Lower lobe of right lung (tissue), 2 donors: ENCODE results near the gene ZMPSTE24. TPM values are rescaled to one million over a fixed set of nuclear protein-coding genes. Genes with fewer than 3 reads are reported as not detected.
"Not testable (repeated sequence)": the region's sequence is repeated elsewhere in the genome, so short reads cannot be mapped to it uniquely, and the experiment has no call there.

Experiments
- ATAC-seq, 2 donors: fragments of 200-7000 bp; cut with Tn5 transposase; one replicate each; pipeline ENCODE4 v1.9.1; 2020 to 2022; ENCODE audit warnings: mild to moderate bottlenecking in 2 of 2, moderate library complexity in 2 of 2
- DNase-seq: peaks from one replicate; pipeline ENCODE4 v3.0.0-alpha.2; 2020
- H3K27ac ChIP-seq: fragments of 200-600 bp; one replicate; pipeline ENCODE4 v1.8.0; 2022
- H3K27me3 ChIP-seq: fragments of 200-600 bp; one replicate; pipeline ENCODE4 v1.8.0; 2022; ENCODE audit warnings: low read depth
- H3K36me3 ChIP-seq: fragments of 200-600 bp; one replicate; pipeline ENCODE4 v1.8.0; 2022; ENCODE audit warnings: mild to moderate bottlenecking
- H3K4me1 ChIP-seq: fragments of 200-600 bp; one replicate; pipeline ENCODE4 v1.8.0; 2022
- H3K4me3 ChIP-seq: fragments of 200-600 bp; one replicate; pipeline ENCODE4 v1.8.0; 2022; ENCODE audit warnings: mild to moderate bottlenecking
- H3K9me3 ChIP-seq: fragments of 200-600 bp; one replicate; pipeline ENCODE4 v1.8.0; 2022
- CTCF ChIP-seq: fragments of 200-600 bp; IDR thresholded peaks from one replicate; pipeline ENCODE4 v1.8.0; 2022; ENCODE audit warnings: antibody characterized with exemption, mild to moderate bottlenecking
- intact Hi-C: fragments of 100-400 bp; cut with DNase I; formaldehyde crosslinking; loops from one replicate; pipeline ENCODE4 v1.11.0; 2022
- total RNA-seq: library from RNA; stranded (reverse); fragmentation: NEBNext Ultra II Directional; extraction: Animal tissue kit (Norgen Biotek cat#: 25700); gene quantifications from one replicate; pipeline ENCODE4 v1.2.1, GENCODE V29; 2021
- donor health status: DM: no; HTN: yes; CAD: no; lungs with severe emphysema.

ZMPSTE24 gene
- total RNA-seq, 1 donor from 2014 or later, result 42.5 TPM

- TF ChIP-seq CTCF, result no peak
- Histone ChIP-seq H3K4me3 (peak overlapping the region; percentile 19), H3K4me1 (peaks cover 14% of the 10 kb centered on the region), H3K27ac (peak overlapping the region; percentile 73), H3K36me3 (no peaks in the 10 kb centered on the region), H3K9me3 (no peaks in the 10 kb centered on the region), H3K27me3 (peaks cover 3% of the 10 kb centered on the region)
- ATAC-seq (peak; percentile 27 to 52), DNase-seq (no peak)
- intact Hi-C loops, result loop anchor here (10.0 kb wide), 1 partner anchor 195 kb away; no protein-coding TSS in a partner anchor
Observed at GRCh38 chr1:40339420-40340323, 81.6 kb downstream of the ZMPSTE24 start.

- Histone ChIP-seq H3K4me3 (no peak overlapping the region), H3K36me3 (no peaks in the 10 kb centered on the region), H3K9me3 (no peaks in the 10 kb centered on the region), H3K27ac (no peak overlapping the region), H3K4me1 (peaks cover 14% of the 10 kb centered on the region), H3K27me3 (no peaks in the 10 kb centered on the region)
- no peak for ATAC-seq
- DNase-seq, result no peak
- TF ChIP-seq CTCF, result no peak
- intact Hi-C loops, result no loop called here
Observed at GRCh38 chr1:40341491-40342380, 83.7 kb downstream of the ZMPSTE24 start.

GRCh38 chr1:40342381-40342717 is 84.3 kb downstream of the ZMPSTE24 start:
- H3K27me3 ChIP-seq, H3K9me3 ChIP-seq, H3K36me3 ChIP-seq, H3K27ac ChIP-seq, H3K4me3 ChIP-seq, DNase-seq, intact Hi-C loops, ATAC-seq: not testable (repeated sequence)
- peaks cover 14% of the 10 kb centered on the region for H3K4me1 ChIP-seq

Other genes with a start within 250 kb of the ZMPSTE24 start
- 365 TPM for gene CAP1, start 217.5 kb upstream of the ZMPSTE24 start, total RNA-seq
- 195 TPM for gene PPT1, start 161.0 kb upstream of the ZMPSTE24 start, total RNA-seq
- gene RLF, start 96.8 kb upstream of the ZMPSTE24 start, total RNA-seq, result 13.4 TPM
- not detected for gene TMCO2, start 10.3 kb upstream of the ZMPSTE24 start, total RNA-seq
- gene COL9A2, start 59.0 kb downstream of the ZMPSTE24 start, total RNA-seq, result 7.6 TPM
- 72.8 TPM for gene SMAP2, start 115.5 kb downstream of the ZMPSTE24 start, total RNA-seq
- 1.3 TPM for gene ZFP69B, start 192.2 kb downstream of the ZMPSTE24 start, total RNA-seq
- 3.6 TPM for gene ZFP69, start 219.1 kb downstream of the ZMPSTE24 start, total RNA-seq